GM06990 (cell line): Measurements from ENCODE around the gene ETV6.

Experiments used
- DNase-seq: peaks from one replicate; pipeline ENCODE4 v3.0.0-alpha.2; 2011; ENCODE audit not compliant: insufficient read length; ENCODE audit errors: extremely low read depth
- H3K27me3 ChIP-seq: replicated peaks from 2 replicates; pipeline ENCODE4 v1.6.0; 2011; ENCODE audit warnings: low read length; ENCODE audit not compliant: control insufficient read depth, insufficient read depth
- H3K36me3 ChIP-seq: 2 replicates; pipeline ENCODE4 v1.5.1; 2011; ENCODE audit warnings: low read length; ENCODE audit not compliant: control insufficient read depth, insufficient read depth
- H3K4me3 ChIP-seq: replicated peaks from 2 replicates; pipeline ENCODE4 v1.5.1; 2011; ENCODE audit warnings: low read depth, mild to moderate bottlenecking, control low read depth, low read length
- TF ChIP-seq, protein P1 (sequence below): IDR thresholded peaks from 2 replicates; pipeline ENCODE4 v1.5.1; 2011; ENCODE audit warnings: low read length, control low read depth, mild to moderate bottlenecking, inconsistent platforms; ENCODE audit not compliant: insufficient read depth, poor library complexity, severe bottlenecking

ETV6 gene

DNA sequence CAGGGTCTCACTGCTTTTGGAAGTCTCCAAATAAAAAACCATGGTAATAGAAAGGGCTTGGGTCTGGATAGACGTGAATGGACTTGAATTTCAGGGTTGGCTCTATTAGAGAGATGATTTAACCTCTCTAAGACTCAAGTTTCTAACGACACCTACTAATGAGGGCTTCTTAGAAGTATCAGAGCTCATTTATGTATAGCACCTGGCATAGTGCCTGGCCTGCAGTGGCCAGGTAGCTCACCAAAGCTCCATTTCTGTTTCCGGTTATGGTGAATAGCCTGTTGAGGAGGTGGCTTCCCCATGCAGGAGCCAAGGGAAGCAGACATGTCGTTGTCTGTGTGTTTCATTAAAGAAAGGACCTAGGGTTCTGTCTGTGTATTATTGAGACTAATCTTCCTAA lies 108.6 kb downstream of the ETV6 start:
- H3K36me3 ChIP-seq = peaks cover 4% of the 10 kb centered on the region; the same call in 1 of the 2 replicates
- H3K27me3 ChIP-seq = no peaks in the 10 kb centered on the region
- DNase-seq = no peak
- TF ChIP-seq, protein P1, sequence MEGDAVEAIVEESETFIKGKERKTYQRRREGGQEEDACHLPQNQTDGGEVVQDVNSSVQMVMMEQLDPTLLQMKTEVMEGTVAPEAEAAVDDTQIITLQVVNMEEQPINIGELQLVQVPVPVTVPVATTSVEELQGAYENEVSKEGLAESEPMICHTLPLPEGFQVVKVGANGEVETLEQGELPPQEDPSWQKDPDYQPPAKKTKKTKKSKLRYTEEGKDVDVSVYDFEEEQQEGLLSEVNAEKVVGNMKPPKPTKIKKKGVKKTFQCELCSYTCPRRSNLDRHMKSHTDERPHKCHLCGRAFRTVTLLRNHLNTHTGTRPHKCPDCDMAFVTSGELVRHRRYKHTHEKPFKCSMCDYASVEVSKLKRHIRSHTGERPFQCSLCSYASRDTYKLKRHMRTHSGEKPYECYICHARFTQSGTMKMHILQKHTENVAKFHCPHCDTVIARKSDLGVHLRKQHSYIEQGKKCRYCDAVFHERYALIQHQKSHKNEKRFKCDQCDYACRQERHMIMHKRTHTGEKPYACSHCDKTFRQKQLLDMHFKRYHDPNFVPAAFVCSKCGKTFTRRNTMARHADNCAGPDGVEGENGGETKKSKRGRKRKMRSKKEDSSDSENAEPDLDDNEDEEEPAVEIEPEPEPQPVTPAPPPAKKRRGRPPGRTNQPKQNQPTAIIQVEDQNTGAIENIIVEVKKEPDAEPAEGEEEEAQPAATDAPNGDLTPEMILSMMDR = no peak
- no peak overlapping the region; the same call in 1 of the 2 replicates for H3K4me3 ChIP-seq

DNA sequence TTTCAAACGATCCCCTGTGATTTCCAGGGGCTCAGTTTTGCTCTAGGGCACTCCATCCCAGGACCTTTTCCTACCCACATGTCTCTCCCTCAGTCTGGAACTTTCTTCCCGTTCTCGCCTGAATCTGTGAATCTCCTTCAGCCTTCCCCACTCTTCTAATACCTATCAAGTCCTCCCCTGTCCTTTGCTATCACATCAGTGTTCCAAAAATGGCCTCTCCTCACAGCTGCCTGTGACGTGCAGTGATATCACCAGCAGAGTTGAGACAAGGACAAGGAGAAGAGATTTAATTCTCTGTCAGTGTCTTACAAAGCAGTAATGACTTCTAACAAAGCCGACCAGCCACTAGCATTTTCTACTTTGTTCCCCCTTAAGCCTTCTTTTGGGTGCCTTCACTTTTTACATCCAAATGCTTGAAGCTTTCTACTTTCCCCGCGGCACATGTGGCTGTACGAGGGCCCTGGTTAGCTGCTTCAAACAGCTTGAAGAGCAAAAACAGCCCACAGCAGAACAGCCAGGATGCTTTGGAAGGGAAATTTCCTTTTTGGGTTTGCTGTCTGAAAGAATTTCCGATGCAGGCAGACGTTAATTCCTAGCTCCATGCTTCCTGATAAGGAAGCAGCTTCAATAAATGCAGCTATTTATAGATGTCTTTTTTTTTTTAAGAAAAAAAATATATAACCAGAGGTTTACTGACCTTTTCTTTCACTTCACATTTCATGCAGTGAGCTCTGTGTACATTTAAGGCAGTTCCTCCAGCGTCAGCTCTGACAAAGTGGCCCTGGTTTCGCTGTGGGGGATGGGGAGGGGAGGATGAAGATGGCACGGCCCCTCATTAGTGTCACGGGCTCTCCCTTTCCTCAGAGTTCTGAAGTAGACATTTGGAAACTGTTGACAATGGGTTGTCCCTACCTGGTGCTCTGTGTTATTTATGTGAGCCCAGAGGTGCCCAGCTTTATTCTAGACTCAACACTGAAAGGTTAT lies 109.3 kb downstream of the ETV6 start:
- H3K27me3 ChIP-seq = no peaks in the 10 kb centered on the region
- peaks cover 1% of the 10 kb centered on the region; the same call in 1 of the 2 replicates for H3K36me3 ChIP-seq
- peak overlapping the region; percentile 2; the same call in 1 of the 2 replicates for H3K4me3 ChIP-seq
- TF ChIP-seq, protein P1 = no peak
- DNase-seq = peak; percentile 82

DNA sequence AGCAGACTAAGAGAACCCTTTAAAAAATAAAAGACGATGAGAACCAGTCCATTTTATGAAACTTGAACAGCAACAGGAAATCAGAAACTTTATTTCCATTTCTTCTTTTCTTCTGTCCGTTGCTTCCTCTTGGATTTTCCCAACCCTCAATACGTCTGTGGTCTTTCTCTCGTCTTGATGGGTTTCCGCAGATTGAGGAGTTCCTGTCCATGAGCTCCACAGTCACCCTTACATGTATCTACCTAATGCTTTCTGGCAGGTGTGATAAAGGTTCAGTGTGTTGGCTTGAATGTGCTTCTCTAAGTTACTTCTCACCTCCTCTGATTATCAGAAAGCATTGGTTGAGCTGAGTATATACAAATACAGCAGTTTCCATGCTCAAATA lies 110.0 kb downstream of the ETV6 start:
- H3K27me3 ChIP-seq = no peaks in the 10 kb centered on the region
- H3K4me3 ChIP-seq = no peak overlapping the region
- no peak for DNase-seq
- TF ChIP-seq, protein P1 = no peak
- no peaks in the 10 kb centered on the region; the same call in 1 of the 2 replicates for H3K36me3 ChIP-seq

DNA sequence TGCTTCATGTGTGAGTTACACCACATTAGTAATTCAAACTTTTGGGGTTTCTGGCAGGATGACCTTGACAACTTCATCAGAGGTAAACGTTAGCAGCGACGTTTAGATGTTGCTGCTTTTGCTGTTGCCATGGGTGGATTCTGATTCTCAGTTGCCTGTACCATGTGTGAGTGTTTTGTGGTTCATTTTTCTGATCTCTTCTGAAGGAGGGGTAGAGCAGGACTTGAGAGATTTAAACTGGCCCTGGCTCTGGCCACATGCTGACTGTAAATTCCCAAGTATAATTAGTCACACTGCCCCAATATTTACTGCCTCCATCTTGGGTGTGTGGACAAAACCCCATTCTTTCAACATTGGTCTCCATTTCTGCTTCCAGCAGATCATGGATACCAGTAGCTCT lies 110.4 kb downstream of the ETV6 start:
- TF ChIP-seq, protein P1 = no peak
- DNase-seq = no peak
- H3K4me3 ChIP-seq = no peak overlapping the region
- no peaks in the 10 kb centered on the region; the same call in 1 of the 2 replicates for H3K36me3 ChIP-seq
- H3K27me3 ChIP-seq = no peaks in the 10 kb centered on the region

DNA sequence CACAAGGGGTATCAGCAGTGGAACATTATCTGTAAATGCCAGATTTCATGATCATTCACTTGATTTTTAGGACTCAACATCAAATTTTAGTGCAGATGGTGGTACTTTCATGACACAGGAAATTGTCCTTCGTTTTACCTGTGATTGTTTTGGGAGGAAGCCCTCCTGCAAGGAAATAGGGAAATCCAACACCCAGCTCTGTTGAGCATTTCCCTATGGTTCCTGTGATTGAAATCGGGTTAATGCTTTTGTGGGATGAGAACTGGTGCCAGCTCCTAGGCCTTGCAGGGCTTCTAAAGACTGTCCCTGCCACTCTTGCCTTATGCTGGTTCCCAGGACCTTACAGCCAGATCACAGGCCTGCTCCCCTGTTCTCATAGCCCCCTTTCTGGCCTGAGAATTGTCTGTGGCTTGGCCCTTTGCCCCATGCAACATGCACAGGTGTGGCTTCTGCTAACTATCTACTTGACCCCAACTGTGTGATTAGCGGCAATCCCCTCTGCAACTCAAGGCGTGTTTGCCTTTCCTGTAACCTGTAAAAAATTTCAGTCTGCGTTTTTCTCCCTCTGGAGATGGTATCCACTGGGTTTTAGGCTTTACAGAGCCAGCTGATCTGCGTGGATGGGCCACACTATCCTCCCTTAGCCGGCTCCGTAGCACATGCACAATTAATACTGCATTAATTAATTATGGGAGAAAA lies 112.5 kb downstream of the ETV6 start:
- H3K27me3 ChIP-seq = no peaks in the 10 kb centered on the region
- TF ChIP-seq, protein P1 = no peak
- peak; percentile 80 for DNase-seq
- no peaks in the 10 kb centered on the region for H3K36me3 ChIP-seq
- no peak overlapping the region; the same call in 1 of the 2 replicates for H3K4me3 ChIP-seq
